GM12875 (cell line): Measurements from ENCODE around the gene AGFG1.

Source experiments
- H3K4me3 ChIP-seq: one replicate; pipeline ENCODE4 v1.5.1; 2011; ENCODE audit warnings: low read depth, low read length, control low read depth
- CTCF ChIP-seq: IDR thresholded peaks from 2 replicates; pipeline ENCODE4 v1.5.1; 2011; ENCODE audit warnings: low read depth, mild to moderate bottlenecking, control low read depth, inconsistent platforms, low read length, moderate library complexity, borderline replicate concordance; ENCODE audit not compliant: insufficient read depth

AGFG1 gene

DNA sequence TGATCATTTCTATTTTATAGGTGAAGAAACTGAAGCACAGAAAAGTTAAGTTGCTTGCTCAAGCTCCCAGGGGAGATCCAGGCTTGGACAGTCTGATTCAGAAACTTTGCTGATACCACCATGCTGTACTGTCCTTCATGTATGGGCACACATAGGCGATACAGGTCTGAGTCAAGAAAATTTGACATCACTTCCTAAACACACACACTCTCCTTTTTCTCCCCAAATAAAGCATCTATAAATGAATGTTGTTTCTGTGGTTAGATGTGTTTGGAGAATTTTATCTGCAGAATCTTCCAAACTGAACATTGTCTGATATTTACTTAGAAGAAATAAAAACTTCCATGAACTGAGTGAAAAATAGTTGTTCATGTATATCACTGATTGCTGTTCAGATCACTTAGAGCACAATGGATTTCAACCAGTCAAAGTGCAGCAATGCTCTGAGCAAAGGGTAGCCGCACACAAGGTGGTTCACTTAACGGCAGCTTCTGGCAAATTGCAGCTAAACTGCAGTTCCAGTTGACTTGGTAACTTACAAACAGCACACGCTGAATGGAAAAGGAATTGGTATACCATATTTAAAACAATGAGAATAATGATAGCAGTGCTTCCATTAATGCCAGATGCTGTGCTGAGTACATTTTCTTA, 10.0 kb upstream of the AGFG1 start:
- TF ChIP-seq CTCF: no peak
- no peak overlapping the region for H3K4me3 ChIP-seq

DNA sequence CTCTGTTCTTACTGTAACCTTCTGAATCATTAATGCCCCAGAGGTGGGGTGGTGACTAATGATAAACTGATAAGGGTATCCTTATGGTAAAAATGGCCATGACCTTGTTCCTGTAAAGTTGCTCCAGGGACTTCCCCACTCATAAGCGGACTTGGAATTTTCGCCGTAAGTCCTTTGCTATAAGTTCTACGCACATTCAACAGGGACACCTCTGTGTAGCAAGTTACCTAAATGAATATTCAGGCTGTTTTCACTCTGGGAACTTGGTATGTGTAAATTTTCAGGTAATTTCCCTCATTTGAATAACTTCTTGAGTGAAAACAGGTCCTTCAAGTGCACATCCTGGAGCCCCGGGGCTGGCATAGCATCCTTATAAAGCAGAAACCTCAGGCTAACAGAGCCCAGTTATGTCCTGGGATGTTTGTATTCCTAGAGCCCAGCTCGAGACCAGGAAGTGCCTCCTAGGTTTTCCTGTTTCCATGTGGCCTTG, 9.4 kb upstream of the AGFG1 start:
- no peak overlapping the region for H3K4me3 ChIP-seq
- TF ChIP-seq CTCF: no peak

DNA sequence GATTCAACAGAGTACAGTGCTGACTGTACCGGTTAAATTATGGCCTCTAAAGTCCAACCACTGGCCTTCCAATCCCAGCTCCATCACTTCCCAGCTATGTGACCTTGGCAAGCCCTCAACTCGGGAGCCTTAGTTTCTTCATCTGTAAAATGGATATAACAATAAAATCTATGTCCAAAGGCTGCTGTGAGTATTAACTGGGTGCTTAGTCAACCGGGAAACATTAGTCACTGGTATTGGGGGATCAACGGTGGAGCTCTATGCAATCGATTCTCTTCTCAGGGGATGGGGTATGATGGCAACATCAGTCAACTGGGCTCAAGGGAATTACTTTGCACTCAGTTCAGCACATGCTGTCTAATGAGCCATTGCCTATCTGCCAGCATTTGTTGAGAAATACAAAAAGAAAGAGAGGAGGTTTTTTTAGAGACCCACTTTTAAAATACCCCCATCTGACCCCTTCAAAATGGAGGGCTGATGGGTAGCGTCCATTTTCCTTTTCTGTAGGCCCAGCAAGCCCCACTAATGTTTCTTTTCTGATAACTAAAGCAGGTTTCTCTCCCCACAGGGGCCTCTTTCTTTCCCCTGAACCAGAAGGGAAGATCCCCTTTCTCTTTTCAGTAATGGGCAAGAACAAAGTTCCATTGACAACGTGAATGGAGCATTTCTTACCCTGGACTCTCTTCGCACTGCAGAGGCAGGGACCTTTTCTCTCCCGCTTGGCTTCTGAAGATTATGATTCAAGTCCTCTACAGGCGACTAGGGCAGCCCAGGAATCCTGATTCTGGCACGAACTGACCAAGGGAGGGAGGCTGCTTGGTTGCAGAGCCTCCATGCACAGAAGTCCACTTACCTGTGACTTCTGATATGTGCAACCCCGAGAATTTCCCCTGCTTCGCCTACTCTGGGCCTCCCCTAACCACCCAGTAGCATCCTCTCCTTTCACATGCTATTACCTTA, 8.7 kb upstream of the AGFG1 start:
- no peak for TF ChIP-seq CTCF
- H3K4me3 ChIP-seq: no peak overlapping the region

- no peak overlapping the region for H3K4me3 ChIP-seq
- no peak for TF ChIP-seq CTCF
Observed at GRCh38 chr2:227464361-227464760, 7.6 kb upstream of the AGFG1 start.

DNA sequence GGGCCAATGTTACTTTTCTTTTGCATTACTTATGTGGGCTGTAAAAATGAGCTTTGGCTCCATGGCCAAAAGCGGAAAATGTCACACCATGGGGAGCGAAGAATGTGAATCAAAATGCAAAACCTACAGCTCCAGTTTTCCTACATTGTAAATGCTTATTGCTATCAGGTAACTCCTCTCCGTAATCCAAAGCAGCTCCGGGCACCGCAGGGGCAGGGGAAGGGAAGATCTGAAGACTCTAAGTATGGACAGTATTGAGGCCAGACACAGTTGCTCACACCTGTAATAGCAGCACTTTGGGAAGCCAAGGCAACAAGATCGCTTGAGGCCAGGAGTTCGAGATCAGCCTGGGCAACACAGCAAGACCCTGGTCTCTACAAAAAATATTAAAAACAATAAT, 7.1 kb upstream of the AGFG1 start:
- H3K4me3 ChIP-seq: no peak overlapping the region
- no peak for TF ChIP-seq CTCF

GRCh38 chr2:227466887-227467600, 4.9 kb upstream of the AGFG1 start:
- TF ChIP-seq CTCF: no peak
- H3K4me3 ChIP-seq: no peak overlapping the region
